H1 (cell line): ENCODE data around the gene HSF5. TPM values are rescaled to one million over a fixed set of nuclear protein-coding genes. Genes with fewer than 3 reads are reported as not detected.

Experiments used
- CTCF ChIA-PET: fragments of 300-600 bp; sonication (Branson Sonifier 250); formaldehyde crosslinking; loops from one replicate; lab custom pipeline; 2021; ENCODE audit not compliant: partially characterized antibody; lab: Charles Lee
- POLR2A ChIA-PET: fragments of 300-600 bp; sonication (Branson Sonifier 250); formaldehyde crosslinking; loops from one replicate; lab custom pipeline; 2021; ENCODE audit warnings: inconsistent platforms; ENCODE audit not compliant: partially characterized antibody; lab: Charles Lee
- DNase-seq, 2 experiments: peaks; one replicate each; pipeline versions ENCODE4 v3.0.0 to v3.0.0-alpha.2; 2010 to 2022; ENCODE audit warnings: low spot score in 2 of 2, low read depth in 1 of 2, mixed read lengths in 1 of 2
- FAIRE-seq: peaks from 2 replicates; lab custom pipeline; 2011; peaks lifted over from hg19 to GRCh38; lab: Jason Lieb, UNC
- H2AFZ ChIP-seq: 2 replicates; pipeline ENCODE4 v1.8.1; 2012; ENCODE audit warnings: low read length, inconsistent platforms
- H2AK5ac ChIP-seq: 2 replicates; pipeline ENCODE4 v1.6.1; 2013; ENCODE audit warnings: low read depth, low read length
- H2BK120ac ChIP-seq: replicated peaks from 2 replicates; pipeline ENCODE3; 2013; ENCODE audit warnings: low read depth, low read length, inconsistent platforms
- H2BK12ac ChIP-seq: 2 replicates; pipeline ENCODE4 v1.6.1; 2013; ENCODE audit warnings: low read depth, low read length
- H2BK15ac ChIP-seq: 2 replicates; pipeline ENCODE4 v1.6.1; 2013; ENCODE audit warnings: low read length
- H2BK20ac ChIP-seq: 2 replicates; pipeline ENCODE4 v1.6.1; 2013; ENCODE audit warnings: low read length
- H2BK5ac ChIP-seq: 2 replicates; pipeline ENCODE4 v1.6.1; 2013; ENCODE audit warnings: low read depth, low read length
- H3K14ac ChIP-seq: 2 replicates; pipeline ENCODE4 v1.6.1; 2013; ENCODE audit warnings: inconsistent platforms; ENCODE audit not compliant: insufficient read length
- H3K18ac ChIP-seq: 2 replicates; pipeline ENCODE4 v1.6.1; 2013; ENCODE audit warnings: low read length; ENCODE audit errors: extremely low read depth
- H3K23ac ChIP-seq: 2 replicates; pipeline ENCODE4 v1.6.1; 2013; ENCODE audit warnings: inconsistent platforms; ENCODE audit not compliant: insufficient read length
- H3K23me2 ChIP-seq: 2 replicates; pipeline ENCODE4 v1.6.1; 2013; ENCODE audit warnings: low read depth, low read length
- H3K27ac ChIP-seq: 2 replicates; pipeline ENCODE4 v1.6.1; 2011; ENCODE audit warnings: low read depth, low read length, inconsistent platforms
- H3K27me3 ChIP-seq, 4 experiments: replicated peaks in 1 of 4; 1 replicate in 1 of 4; 2 replicates in 3 of 4; pipeline versions ENCODE4 v1.6.1 to v1.8.1; 2011 to 2013; ENCODE audit warnings: low read length in 3 of 4, mild to moderate bottlenecking in 3 of 4, inconsistent platforms in 2 of 4, mixed read lengths in 2 of 4, moderate library complexity in 1 of 4; ENCODE audit not compliant: control insufficient read depth in 3 of 4, insufficient read depth in 3 of 4; ENCODE audit errors: extremely low read depth in 1 of 4
- H3K36me3 ChIP-seq, 4 experiments: 2 replicates each; pipeline versions ENCODE4 v1.6.1 to v1.8.1; 2011 to 2013; ENCODE audit warnings: mild to moderate bottlenecking in 4 of 4, low read length in 3 of 4, moderate library complexity in 2 of 4, control low read depth in 1 of 4, inconsistent platforms in 1 of 4; ENCODE audit not compliant: insufficient read depth in 4 of 4, control insufficient read depth in 2 of 4
- H3K4ac ChIP-seq: replicated peaks from 2 replicates; pipeline ENCODE3; 2013; ENCODE audit warnings: low read length, low read depth, mixed read lengths, inconsistent platforms; ENCODE audit not compliant: insufficient read length
- H3K4me1 ChIP-seq, 4 experiments: replicated peaks in 1 of 4; 1 replicate in 1 of 4; 2 replicates in 3 of 4; pipeline versions ENCODE4 v1.6.1 to v1.8.1; 2011 to 2013; ENCODE audit warnings: low read length in 3 of 4, inconsistent platforms in 2 of 4, mixed read lengths in 1 of 4; ENCODE audit not compliant: insufficient read depth in 4 of 4, control insufficient read depth in 3 of 4
- H3K4me2 ChIP-seq, 2 experiments: 2 replicates each; pipeline versions ENCODE4 v1.6.1 to v1.8.1; 2011 to 2013; ENCODE audit warnings: low read depth in 2 of 2, low read length in 2 of 2, control low read depth in 1 of 2, inconsistent platforms in 1 of 2, mild to moderate bottlenecking in 1 of 2; ENCODE audit not compliant: insufficient read depth in 1 of 2
- H3K4me3 ChIP-seq, 4 experiments: fragments of 200-600, 300-600 bp in 1 of 4; sonication (generic), shearing (Covaris generic), sonication (Bioruptor Twin) in 1 of 4; 2 replicates each; pipeline versions ENCODE4 v1.5.1 to v1.8.1; 2011 to 2016; ENCODE audit warnings: low read length in 4 of 4, low read depth in 3 of 4, control low read depth in 2 of 4, inconsistent platforms in 2 of 4, mild to moderate bottlenecking in 2 of 4, mixed read lengths in 1 of 4, moderate library complexity in 1 of 4; ENCODE audit not compliant: insufficient read depth in 2 of 4; ENCODE audit errors: extremely low read depth in 1 of 4
- H3K56ac ChIP-seq: replicated peaks from 2 replicates; pipeline ENCODE3; 2013; ENCODE audit warnings: low read depth, mild to moderate bottlenecking, mixed read lengths, low read length, inconsistent platforms; ENCODE audit not compliant: insufficient read length
- H3K79me1 ChIP-seq: 2 replicates; pipeline ENCODE4 v1.6.1; 2013; ENCODE audit warnings: low read depth, low read length, control low read depth
- H3K79me2 ChIP-seq, 2 experiments: 2 replicates each; pipeline versions ENCODE4 v1.6.1 to v1.8.1; 2012 to 2013; ENCODE audit warnings: low read length in 2 of 2, mild to moderate bottlenecking in 2 of 2, inconsistent platforms in 1 of 2; ENCODE audit not compliant: insufficient read depth in 2 of 2, control insufficient read depth in 1 of 2
- H3K9ac ChIP-seq, 4 experiments: replicated peaks in 1 of 4; 1 replicate in 1 of 4; 2 replicates in 3 of 4; pipeline versions ENCODE4 v1.6.1 to v1.8.1; 2011 to 2013; ENCODE audit warnings: low read depth in 3 of 4, low read length in 3 of 4, control low read depth in 2 of 4, mild to moderate bottlenecking in 2 of 4, moderate library complexity in 2 of 4, inconsistent platforms in 1 of 4; ENCODE audit errors: extremely low read depth in 1 of 4
- H3K9me3 ChIP-seq, 2 experiments: 2 replicates each; pipeline versions ENCODE4 v1.6.1 to v1.8.1; 2012 to 2013; ENCODE audit warnings: mild to moderate bottlenecking in 2 of 2, moderate library complexity in 2 of 2, control low read depth in 1 of 2, inconsistent platforms in 1 of 2, low read depth in 1 of 2, low read length in 1 of 2, mixed read lengths in 1 of 2; ENCODE audit not compliant: insufficient read depth in 2 of 2
- H4K20me1 ChIP-seq, 2 experiments: replicated peaks in 1 of 2; 2 replicates each; pipeline versions ENCODE3 to v1.8.1; 2011 to 2013; ENCODE audit warnings: inconsistent platforms in 2 of 2, low read length in 2 of 2, mild to moderate bottlenecking in 1 of 2; ENCODE audit not compliant: insufficient read depth in 2 of 2, control insufficient read depth in 1 of 2
- H4K5ac ChIP-seq: 2 replicates; pipeline ENCODE4 v1.6.1; 2013; ENCODE audit warnings: low read length, low read depth, mixed read lengths, inconsistent platforms; ENCODE audit not compliant: insufficient read length
- H4K8ac ChIP-seq: 2 replicates; pipeline ENCODE4 v1.8.0; 2013; ENCODE audit warnings: mild to moderate bottlenecking, moderate library complexity, low read length, inconsistent platforms; ENCODE audit not compliant: insufficient read depth; ENCODE audit errors: extremely low read depth
- H4K91ac ChIP-seq: replicated peaks from 2 replicates; pipeline ENCODE3; 2013; ENCODE audit warnings: low read length, mixed read lengths, inconsistent platforms; ENCODE audit not compliant: insufficient read length
- CEBPB ChIP-seq: IDR thresholded peaks from 2 replicates; pipeline ENCODE4 v1.6.1; 2012; ENCODE audit warnings: low read depth, low read length
- KDM4A ChIP-seq: IDR thresholded peaks from one replicate; pipeline ENCODE4 v1.7.1; 2012; ENCODE audit warnings: low read depth, mild to moderate bottlenecking, moderate library complexity, low read length, inconsistent platforms; ENCODE audit not compliant: severe bottlenecking
- WGBS, 2 experiments: shearing (Covaris generic) in 1 of 2; methylation state at CpG; one replicate each; pipeline versions ENCODE4 v1.1.6 to v1.1.7; 2013 to 2015; ENCODE audit warnings: low lambda C conversion rate in 2 of 2, mixed read lengths in 2 of 2, inconsistent platforms in 1 of 2, low coverage in 1 of 2, missing lambda C conversion rate in 1 of 2; ENCODE audit not compliant: insufficient replicate concordance in 2 of 2, insufficient coverage in 1 of 2, insufficient read length in 1 of 2; ENCODE audit errors: extremely low coverage in 1 of 2, missing lambda C conversion rate in 1 of 2; 5-methylcytosine and 5-hydroxymethylcytosine counted together
- polyA plus RNA-seq, 7 experiments: library from polyadenylated mRNA; depleted of rRNA in 3 of 7; stranded (reverse) in 5 of 7; unstranded in 2 of 7; fragments of >200 nt in 5 of 7; fragments of 200-250 nt in 2 of 7; gene quantifications; 1 replicate in 5 of 7; 2 replicates in 1 of 7; 4 replicates in 1 of 7; pipeline versions ENCODE4 v1.2.1 to v1.2.3, GENCODE V29; 2011 to 2013; ENCODE audit warnings: missing spikeins in 2 of 7, mixed read lengths in 2 of 7
- total RNA-seq: library from RNA; stranded (reverse); fragmentation: NEBNext Ultra II Directional; extraction: Animal tissue kit (Norgen Biotek cat#: 25700); gene quantifications from 2 replicates; pipeline ENCODE4 v1.2.1, GENCODE V29; 2021

The HSF5 gene
- total and polyA plus RNA-seq, 2 of the 8 experiments (the other 6 are each of a cell fraction or from before 2014, with no cell fraction given), result not detected

- no peak overlapping the region for H3K27ac ChIP-seq
- peaks cover 1 to 5% of the 10 kb centered on the region in 2 experiments for H4K20me1 ChIP-seq
- no peak overlapping the region for H2BK12ac ChIP-seq
- no peak overlapping the region for H2BK15ac ChIP-seq
- no peak overlapping the region for H3K9ac ChIP-seq
- no peak overlapping the region for H3K14ac ChIP-seq
- H3K4ac ChIP-seq, result no peak overlapping the region
- H2AFZ ChIP-seq, result no peak overlapping the region
- WGBS, 2 experiments, result 87% methylated on average over 7 of the region's 7 CpGs; no CpG with 5 or more reads in 1 of the 2 experiments
- H3K23me2 ChIP-seq, result no peaks in the 10 kb centered on the region
- no peaks in the 10 kb centered on the region for H3K9me3 ChIP-seq
- no peak overlapping the region for H3K23ac ChIP-seq
- no peak overlapping the region for H2BK5ac ChIP-seq
- DNase-seq (no peak), FAIRE-seq (no peak)
- no peaks in the 10 kb centered on the region for H3K79me1 ChIP-seq
- CTCF ChIA-PET, result no interaction called here
- no peak overlapping the region for H2BK120ac ChIP-seq
- H3K56ac ChIP-seq, result no peak overlapping the region
- H4K5ac ChIP-seq, result no peak overlapping the region
- no peaks in the 10 kb centered on the region for H3K79me2 ChIP-seq
- H3K18ac ChIP-seq, result no peak overlapping the region
- H4K91ac ChIP-seq, result no peak overlapping the region
- POLR2A ChIA-PET, result interaction anchor here (0.9 to 2.5 kb wide), 4 partner anchors 9 to 215 kb away, joined by 3 to 10 read pairs (median 6); no protein-coding TSS in a partner anchor
- H3K27me3 ChIP-seq, result no peaks in the 10 kb centered on the region
- H3K4me3 ChIP-seq, result no peak overlapping the region
- H2BK20ac ChIP-seq, result no peak overlapping the region
- no peak overlapping the region for H3K4me2 ChIP-seq
- H2AK5ac ChIP-seq, result no peak overlapping the region
- no peaks in the 10 kb centered on the region for H3K4me1 ChIP-seq
- H4K8ac ChIP-seq, result no peak overlapping the region
- peaks cover 21 to 58% (median 51%) of the 10 kb centered on the region in 4 experiments for H3K36me3 ChIP-seq
- TF ChIP-seq KDM4A, result no peak
- no peak for TF ChIP-seq CEBPB
Measured at GRCh38 chr17:58501451-58501850, 13.2 kb upstream of the HSF5 start.
